B cell (primary cell): ENCODE measurements around the gene PTPRN2.

Experiments used
- CTCF ChIP-seq: fragments of 200-600 bp; IDR thresholded peaks from one replicate; pipeline ENCODE4 v1.8.0; 2022; ENCODE audit warnings: antibody characterized with exemption, mild to moderate bottlenecking
- EZH2 ChIP-seq: IDR thresholded peaks from 2 replicates; pipeline ENCODE4 v1.6.1; 2012; ENCODE audit warnings: borderline replicate concordance, low read depth, mild to moderate bottlenecking, moderate library complexity, low read length; ENCODE audit not compliant: insufficient read depth, poor library complexity, severe bottlenecking

GRCh38 chr7:157930926-157931466, 656.6 kb downstream of the PTPRN2 start:
- TF ChIP-seq CTCF (no peak), EZH2 (no peak)
